ENCODE data around the gene BUB1.

Gene BUB1

GRCh38 chr2:110639972-110640371 lies 37.9 kb downstream of the BUB1 start:
- TF ChIP-seq YY1 (IDR thresholded peaks at IDR 0.05; ENCODE audit: low read depth) = no peak
- TF ChIP-seq ZBTB7A (IDR thresholded peaks at IDR 0.05; ENCODE audit: low read depth) = no peak
- TF ChIP-seq RAD21 (IDR thresholded peaks at IDR 0.05; ENCODE audit: low read depth) = no peak

- TF ChIP-seq MAX (IDR thresholded peaks at IDR 0.05) (no peak), NFIC (IDR thresholded peaks at IDR 0.05) (no peak), TEAD4 (IDR thresholded peaks at IDR 0.05) (no peak), YY1 (IDR thresholded peaks at IDR 0.05; ENCODE audit: low read depth) (no peak), TAF1 (IDR thresholded peaks at IDR 0.05; ENCODE audit: low read depth) (no peak), CEBPB (IDR thresholded peaks at IDR 0.05) (no peak), FOXM1 (IDR thresholded peaks at IDR 0.05; ENCODE audit: borderline replicate concordance, low read depth) (no peak), CREB1 (IDR thresholded peaks at IDR 0.05; ENCODE audit: low read depth) (no peak), TCF12 (IDR thresholded peaks at IDR 0.05; ENCODE audit: low read depth) (no peak), EP300 (IDR thresholded peaks at IDR 0.05; ENCODE audit: borderline replicate concordance) (no peak), REST (IDR thresholded peaks at IDR 0.05; ENCODE audit: low read depth) (no peak), ZBTB7A (IDR thresholded peaks at IDR 0.05; ENCODE audit: low read depth) (no peak), RAD21 (IDR thresholded peaks at IDR 0.05; ENCODE audit: low read depth) (no peak), USF1 (IDR thresholded peaks at IDR 0.05) (no peak), EGR1 (IDR thresholded peaks at IDR 0.05) (no peak)
These were observed 38.7 kb downstream of the BUB1 start for GRCh38 chr2:110638952-110639695.

GRCh38 chr2:110638004-110638403 lies 39.9 kb downstream of the BUB1 start:
- no peak for TF ChIP-seq TAF1 (IDR thresholded peaks at IDR 0.05; ENCODE audit: low read depth)

GRCh38 chr2:110637093-110637492 lies 40.8 kb downstream of the BUB1 start:
- TF ChIP-seq REST (IDR thresholded peaks at IDR 0.05; ENCODE audit: low read depth) = no peak
- TF ChIP-seq TAF1 (IDR thresholded peaks at IDR 0.05; ENCODE audit: low read depth) = no peak
- no peak for TF ChIP-seq ZBTB7A (IDR thresholded peaks at IDR 0.05; ENCODE audit: low read depth)
- no peak for TF ChIP-seq CEBPB (IDR thresholded peaks at IDR 0.05)
- no peak for TF ChIP-seq NFIC (IDR thresholded peaks at IDR 0.05)
- no peak for TF ChIP-seq FOXM1 (IDR thresholded peaks at IDR 0.05; ENCODE audit: borderline replicate concordance, low read depth)
- TF ChIP-seq USF1 (IDR thresholded peaks at IDR 0.05) = no peak
- TF ChIP-seq YY1 (IDR thresholded peaks at IDR 0.05; ENCODE audit: low read depth) = no peak
- TF ChIP-seq CREB1 (IDR thresholded peaks at IDR 0.05; ENCODE audit: low read depth) = no peak
- no peak for TF ChIP-seq RAD21 (IDR thresholded peaks at IDR 0.05; ENCODE audit: low read depth)
- no peak for TF ChIP-seq EP300 (IDR thresholded peaks at IDR 0.05; ENCODE audit: borderline replicate concordance)
- TF ChIP-seq MAX (IDR thresholded peaks at IDR 0.05) = no peak
- TF ChIP-seq TCF12 (IDR thresholded peaks at IDR 0.05; ENCODE audit: low read depth) = no peak
- no peak for TF ChIP-seq TEAD4 (IDR thresholded peaks at IDR 0.05)
